D721Med (cell line): ENCODE results near the gene PRPF4.
"Not testable (repeated sequence)": the region's sequence is repeated elsewhere in the genome, so short reads cannot be mapped to it uniquely, and the experiment has no call there.

Experiments used
- DNase-seq: peaks from one replicate; pipeline ENCODE4 v3.0.0; 2011; ENCODE audit warnings: low spot score; ENCODE audit not compliant: insufficient read length
- FAIRE-seq: peaks from 2 replicates; lab custom pipeline; 2011; peaks lifted over from hg19 to GRCh38; lab: Jason Lieb, UNC
- CTCF ChIP-seq: IDR thresholded peaks from 2 replicates; pipeline ENCODE4 v1.5.1; 2012; ENCODE audit warnings: mild to moderate bottlenecking, control low read depth; ENCODE audit not compliant: insufficient read depth; ENCODE audit errors: missing control alignments

PRPF4 gene

GRCh38 chr9:113293285-113293878 lies 17.9 kb downstream of the PRPF4 start:
- no peak for TF ChIP-seq CTCF
- no peak for DNase-seq
- no peak for FAIRE-seq

GRCh38 chr9:113296247-113296646 lies 20.8 kb downstream of the PRPF4 start:
- DNase-seq, FAIRE-seq: not testable (repeated sequence)

- DNase-seq (no peak), FAIRE-seq (no peak)
- TF ChIP-seq CTCF = no peak
Observed at GRCh38 chr9:113296796-113297558, 21.5 kb downstream of the PRPF4 start.

- no peak for TF ChIP-seq CTCF
- DNase-seq (no peak), FAIRE-seq (no peak)
Observed at GRCh38 chr9:113298311-113298710, 22.9 kb downstream of the PRPF4 start.

DNA sequence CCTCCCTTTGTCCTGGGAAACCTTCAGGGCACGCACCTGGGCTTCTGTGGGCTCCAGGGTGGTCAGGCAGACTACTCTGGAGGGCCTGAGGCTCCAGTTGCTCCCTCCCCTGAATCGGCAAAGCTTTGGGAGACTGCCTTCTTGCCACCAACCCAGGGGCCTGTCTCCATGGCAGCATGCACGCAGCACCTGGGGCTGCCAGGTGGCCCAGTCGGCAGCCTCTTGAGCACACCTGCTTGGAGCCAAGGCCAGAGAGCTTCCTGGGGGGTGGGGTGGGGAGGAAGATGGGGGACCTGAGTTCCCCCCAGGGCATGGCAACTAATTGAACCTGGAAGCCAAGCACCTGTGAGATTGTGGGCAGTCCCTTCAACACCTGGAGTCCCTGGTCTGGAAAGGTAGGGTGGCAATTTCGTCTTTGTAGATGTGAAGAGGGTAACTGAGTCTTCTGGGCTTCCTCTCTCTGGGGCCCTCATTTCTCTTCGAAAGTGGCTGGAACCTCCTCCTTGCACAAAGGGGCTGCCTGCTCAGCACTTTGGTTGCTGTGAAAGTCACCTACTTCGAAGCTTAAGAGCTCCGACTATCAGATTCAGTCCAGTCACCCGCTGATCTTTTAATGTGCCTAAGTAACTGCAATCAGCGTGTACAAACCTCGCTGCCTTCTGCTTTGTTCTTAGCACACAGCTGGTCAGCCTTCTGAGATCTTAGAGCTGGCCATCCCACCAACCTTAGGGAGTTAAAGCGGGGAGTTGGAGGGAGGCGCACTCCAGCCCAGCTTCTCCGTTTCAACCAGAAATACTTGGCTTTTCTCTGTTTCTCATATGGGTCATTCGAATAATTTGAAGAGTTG lies 23.7 kb downstream of the PRPF4 start:
- TF ChIP-seq CTCF = no peak
- DNase-seq = no peak
- no peak for FAIRE-seq

GRCh38 chr9:113299800-113300292 lies 24.4 kb downstream of the PRPF4 start:
- DNase-seq (no peak), FAIRE-seq (no peak)
- no peak for TF ChIP-seq CTCF

GRCh38 chr9:113301548-113301947 lies 26.1 kb downstream of the PRPF4 start:
- FAIRE-seq (no peak), DNase-seq (no peak)
- no peak for TF ChIP-seq CTCF
